GM12875 (cell line): ENCODE measurements around the gene IL21R.

Experiments
- H3K4me3 ChIP-seq: one replicate; pipeline ENCODE4 v1.5.1; 2011; ENCODE audit warnings: low read depth, low read length, control low read depth
- TF ChIP-seq, protein P1 (sequence below): IDR thresholded peaks from 2 replicates; pipeline ENCODE4 v1.5.1; 2011; ENCODE audit warnings: low read depth, mild to moderate bottlenecking, control low read depth, inconsistent platforms, low read length, moderate library complexity, borderline replicate concordance; ENCODE audit not compliant: insufficient read depth

Gene IL21R

DNA sequence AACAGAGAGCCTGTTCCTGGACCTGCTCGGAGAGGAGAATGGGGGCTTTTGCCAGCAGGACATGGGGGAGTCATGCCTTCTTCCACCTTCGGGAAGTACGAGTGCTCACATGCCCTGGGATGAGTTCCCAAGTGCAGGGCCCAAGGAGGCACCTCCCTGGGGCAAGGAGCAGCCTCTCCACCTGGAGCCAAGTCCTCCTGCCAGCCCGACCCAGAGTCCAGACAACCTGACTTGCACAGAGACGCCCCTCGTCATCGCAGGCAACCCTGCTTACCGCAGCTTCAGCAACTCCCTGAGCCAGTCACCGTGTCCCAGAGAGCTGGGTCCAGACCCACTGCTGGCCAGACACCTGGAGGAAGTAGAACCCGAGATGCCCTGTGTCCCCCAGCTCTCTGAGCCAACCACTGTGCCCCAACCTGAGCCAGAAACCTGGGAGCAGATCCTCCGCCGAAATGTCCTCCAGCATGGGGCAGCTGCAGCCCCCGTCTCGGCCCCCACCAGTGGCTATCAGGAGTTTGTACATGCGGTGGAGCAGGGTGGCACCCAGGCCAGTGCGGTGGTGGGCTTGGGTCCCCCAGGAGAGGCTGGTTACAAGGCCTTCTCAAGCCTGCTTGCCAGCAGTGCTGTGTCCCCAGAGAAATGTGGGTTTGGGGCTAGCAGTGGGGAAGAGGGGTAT lies 39.3 kb upstream of the IL21R start:
- TF ChIP-seq, protein P1, sequence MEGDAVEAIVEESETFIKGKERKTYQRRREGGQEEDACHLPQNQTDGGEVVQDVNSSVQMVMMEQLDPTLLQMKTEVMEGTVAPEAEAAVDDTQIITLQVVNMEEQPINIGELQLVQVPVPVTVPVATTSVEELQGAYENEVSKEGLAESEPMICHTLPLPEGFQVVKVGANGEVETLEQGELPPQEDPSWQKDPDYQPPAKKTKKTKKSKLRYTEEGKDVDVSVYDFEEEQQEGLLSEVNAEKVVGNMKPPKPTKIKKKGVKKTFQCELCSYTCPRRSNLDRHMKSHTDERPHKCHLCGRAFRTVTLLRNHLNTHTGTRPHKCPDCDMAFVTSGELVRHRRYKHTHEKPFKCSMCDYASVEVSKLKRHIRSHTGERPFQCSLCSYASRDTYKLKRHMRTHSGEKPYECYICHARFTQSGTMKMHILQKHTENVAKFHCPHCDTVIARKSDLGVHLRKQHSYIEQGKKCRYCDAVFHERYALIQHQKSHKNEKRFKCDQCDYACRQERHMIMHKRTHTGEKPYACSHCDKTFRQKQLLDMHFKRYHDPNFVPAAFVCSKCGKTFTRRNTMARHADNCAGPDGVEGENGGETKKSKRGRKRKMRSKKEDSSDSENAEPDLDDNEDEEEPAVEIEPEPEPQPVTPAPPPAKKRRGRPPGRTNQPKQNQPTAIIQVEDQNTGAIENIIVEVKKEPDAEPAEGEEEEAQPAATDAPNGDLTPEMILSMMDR: no peak
- no peak overlapping the region for H3K4me3 ChIP-seq

DNA sequence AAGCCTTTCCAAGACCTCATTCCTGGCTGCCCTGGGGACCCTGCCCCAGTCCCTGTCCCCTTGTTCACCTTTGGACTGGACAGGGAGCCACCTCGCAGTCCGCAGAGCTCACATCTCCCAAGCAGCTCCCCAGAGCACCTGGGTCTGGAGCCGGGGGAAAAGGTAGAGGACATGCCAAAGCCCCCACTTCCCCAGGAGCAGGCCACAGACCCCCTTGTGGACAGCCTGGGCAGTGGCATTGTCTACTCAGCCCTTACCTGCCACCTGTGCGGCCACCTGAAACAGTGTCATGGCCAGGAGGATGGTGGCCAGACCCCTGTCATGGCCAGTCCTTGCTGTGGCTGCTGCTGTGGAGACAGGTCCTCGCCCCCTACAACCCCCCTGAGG lies 38.7 kb upstream of the IL21R start:
- TF ChIP-seq, protein P1: 0 out of 2 replicates have a peak, but pooled peaks have one; percentile 23
- H3K4me3 ChIP-seq: no peak overlapping the region

- no peak overlapping the region for H3K4me3 ChIP-seq
These were observed 38.2 kb upstream of the IL21R start for GRCh38 chr16:27363797-27364196.

GRCh38 chr16:27364493-27365141 lies 37.4 kb upstream of the IL21R start:
- TF ChIP-seq, protein P1: no peak
- H3K4me3 ChIP-seq: no peak overlapping the region

More at GRCh38 chr16:27363797-27364196, 38.2 kb upstream of the IL21R start:
- TF ChIP-seq, protein P1: no peak

DNA sequence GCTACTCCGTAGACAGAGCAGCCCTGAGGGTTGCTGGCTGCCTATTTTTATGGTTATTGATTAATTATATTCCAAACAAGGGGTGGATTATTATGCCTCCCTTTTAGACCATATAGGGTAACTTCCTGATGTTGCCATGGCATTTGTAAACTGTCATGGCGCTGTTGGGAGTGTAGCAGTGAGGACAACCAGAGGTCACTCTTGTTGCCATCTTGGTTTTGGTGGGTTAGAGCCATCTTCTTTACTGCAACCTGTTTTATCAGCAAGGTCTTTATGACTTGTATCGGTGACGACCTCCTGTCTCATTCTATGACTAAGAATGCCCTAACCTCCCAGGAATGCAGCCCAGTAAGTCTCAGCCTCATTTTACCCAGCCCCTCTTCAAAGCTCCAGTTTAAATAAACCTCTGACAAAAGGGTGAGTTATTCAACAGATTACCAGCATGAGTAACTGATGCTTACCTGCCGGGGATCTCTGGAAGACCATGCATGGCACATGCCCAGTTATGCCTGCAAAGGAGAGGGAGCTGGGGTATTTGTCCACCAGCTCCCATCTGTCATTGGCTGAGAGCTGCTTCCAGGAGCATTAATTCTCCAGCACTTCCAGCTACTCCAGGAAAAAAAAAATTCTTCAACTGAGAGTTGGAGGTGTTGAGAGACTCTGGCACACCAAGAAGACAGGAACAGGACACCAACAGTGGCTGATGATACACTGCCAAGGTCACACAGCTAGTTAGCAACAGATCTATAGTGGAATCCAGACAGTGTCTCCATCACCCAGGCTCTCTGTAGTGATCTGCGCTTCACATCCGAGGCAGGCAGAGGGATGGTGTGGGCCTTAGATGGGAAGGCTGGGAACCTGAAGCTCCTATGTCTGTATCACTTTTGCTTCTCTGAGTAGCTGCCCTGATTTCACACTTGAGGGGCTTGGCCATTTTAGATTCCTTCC lies 36.6 kb upstream of the IL21R start:
- H3K4me3 ChIP-seq: no peak overlapping the region
- TF ChIP-seq, protein P1: no peak

DNA sequence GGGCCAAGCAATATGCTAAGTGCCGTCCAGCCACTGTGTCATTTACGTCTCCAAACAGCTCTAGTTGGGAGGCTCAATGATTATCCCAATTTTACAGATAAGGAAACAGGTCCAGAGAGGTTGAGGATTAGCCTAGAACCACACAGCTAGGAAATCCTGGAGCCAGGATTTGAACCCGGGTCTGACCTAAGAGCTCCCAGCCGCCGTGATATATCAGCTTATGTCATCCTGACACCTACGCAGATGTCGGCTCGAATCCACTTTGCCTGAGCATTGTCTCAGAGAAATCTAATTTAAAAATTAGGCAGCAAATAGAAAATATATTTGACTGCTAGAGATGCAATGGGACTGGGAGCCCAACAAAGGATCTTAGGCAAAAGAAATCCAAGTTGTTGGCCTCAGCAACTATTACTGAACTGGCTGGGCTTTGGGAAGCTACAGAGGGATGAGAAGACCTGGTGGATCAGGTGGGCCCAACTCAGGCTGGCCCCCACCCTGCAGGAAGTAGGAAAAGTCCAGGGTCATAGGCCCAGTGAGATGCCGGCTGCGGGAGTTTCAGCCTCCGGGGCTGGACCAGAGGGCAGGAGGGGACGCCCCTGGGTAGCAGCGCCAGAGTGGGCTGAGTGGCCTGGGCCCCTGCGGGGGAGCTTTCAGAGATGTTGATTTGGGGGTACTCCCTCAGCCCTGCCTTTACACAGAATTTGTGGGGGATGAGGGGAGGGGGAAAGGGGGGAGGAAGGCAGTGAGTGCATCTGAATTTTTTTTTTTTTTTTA lies 35.1 kb upstream of the IL21R start:
- H3K4me3 ChIP-seq: no peak overlapping the region
- TF ChIP-seq, protein P1: no peak
